ENCODE results near the gene GALNT1.

GRCh38 chr18:35593859-35594258 lies 12.3 kb downstream of the GALNT1 start:
- TF ChIP-seq, protein P1, sequence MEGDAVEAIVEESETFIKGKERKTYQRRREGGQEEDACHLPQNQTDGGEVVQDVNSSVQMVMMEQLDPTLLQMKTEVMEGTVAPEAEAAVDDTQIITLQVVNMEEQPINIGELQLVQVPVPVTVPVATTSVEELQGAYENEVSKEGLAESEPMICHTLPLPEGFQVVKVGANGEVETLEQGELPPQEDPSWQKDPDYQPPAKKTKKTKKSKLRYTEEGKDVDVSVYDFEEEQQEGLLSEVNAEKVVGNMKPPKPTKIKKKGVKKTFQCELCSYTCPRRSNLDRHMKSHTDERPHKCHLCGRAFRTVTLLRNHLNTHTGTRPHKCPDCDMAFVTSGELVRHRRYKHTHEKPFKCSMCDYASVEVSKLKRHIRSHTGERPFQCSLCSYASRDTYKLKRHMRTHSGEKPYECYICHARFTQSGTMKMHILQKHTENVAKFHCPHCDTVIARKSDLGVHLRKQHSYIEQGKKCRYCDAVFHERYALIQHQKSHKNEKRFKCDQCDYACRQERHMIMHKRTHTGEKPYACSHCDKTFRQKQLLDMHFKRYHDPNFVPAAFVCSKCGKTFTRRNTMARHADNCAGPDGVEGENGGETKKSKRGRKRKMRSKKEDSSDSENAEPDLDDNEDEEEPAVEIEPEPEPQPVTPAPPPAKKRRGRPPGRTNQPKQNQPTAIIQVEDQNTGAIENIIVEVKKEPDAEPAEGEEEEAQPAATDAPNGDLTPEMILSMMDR (IDR thresholded peaks at IDR 0.05), result no peak
- TF ChIP-seq EZH2 (IDR thresholded peaks at IDR 0.05), result no peak
